GM18520 (cell line): Measurements from ENCODE around the gene CTNNAL1.
A peak's percentile ranks its signal among the peaks of the same experiment; 100 is the strongest.
"Not testable (repeated sequence)": the region's sequence is repeated elsewhere in the genome, so short reads cannot be mapped to it uniquely, and the experiment has no call there.

Source experiments
- ATAC-seq: cut with Tn5 transposase; IDR thresholded peaks from one replicate; pipeline ENCODE4 v1.9.1; 2021; ENCODE audit not compliant: unreplicated experiment

The CTNNAL1 gene, protein sequence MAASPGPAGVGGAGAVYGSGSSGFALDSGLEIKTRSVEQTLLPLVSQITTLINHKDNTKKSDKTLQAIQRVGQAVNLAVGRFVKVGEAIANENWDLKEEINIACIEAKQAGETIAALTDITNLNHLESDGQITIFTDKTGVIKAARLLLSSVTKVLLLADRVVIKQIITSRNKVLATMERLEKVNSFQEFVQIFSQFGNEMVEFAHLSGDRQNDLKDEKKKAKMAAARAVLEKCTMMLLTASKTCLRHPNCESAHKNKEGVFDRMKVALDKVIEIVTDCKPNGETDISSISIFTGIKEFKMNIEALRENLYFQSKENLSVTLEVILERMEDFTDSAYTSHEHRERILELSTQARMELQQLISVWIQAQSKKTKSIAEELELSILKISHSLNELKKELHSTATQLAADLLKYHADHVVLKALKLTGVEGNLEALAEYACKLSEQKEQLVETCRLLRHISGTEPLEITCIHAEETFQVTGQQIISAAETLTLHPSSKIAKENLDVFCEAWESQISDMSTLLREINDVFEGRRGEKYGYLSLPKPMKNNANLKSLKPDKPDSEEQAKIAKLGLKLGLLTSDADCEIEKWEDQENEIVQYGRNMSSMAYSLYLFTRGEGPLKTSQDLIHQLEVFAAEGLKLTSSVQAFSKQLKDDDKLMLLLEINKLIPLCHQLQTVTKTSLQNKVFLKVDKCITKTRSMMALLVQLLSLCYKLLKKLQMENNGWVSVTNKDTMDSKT

DNA sequence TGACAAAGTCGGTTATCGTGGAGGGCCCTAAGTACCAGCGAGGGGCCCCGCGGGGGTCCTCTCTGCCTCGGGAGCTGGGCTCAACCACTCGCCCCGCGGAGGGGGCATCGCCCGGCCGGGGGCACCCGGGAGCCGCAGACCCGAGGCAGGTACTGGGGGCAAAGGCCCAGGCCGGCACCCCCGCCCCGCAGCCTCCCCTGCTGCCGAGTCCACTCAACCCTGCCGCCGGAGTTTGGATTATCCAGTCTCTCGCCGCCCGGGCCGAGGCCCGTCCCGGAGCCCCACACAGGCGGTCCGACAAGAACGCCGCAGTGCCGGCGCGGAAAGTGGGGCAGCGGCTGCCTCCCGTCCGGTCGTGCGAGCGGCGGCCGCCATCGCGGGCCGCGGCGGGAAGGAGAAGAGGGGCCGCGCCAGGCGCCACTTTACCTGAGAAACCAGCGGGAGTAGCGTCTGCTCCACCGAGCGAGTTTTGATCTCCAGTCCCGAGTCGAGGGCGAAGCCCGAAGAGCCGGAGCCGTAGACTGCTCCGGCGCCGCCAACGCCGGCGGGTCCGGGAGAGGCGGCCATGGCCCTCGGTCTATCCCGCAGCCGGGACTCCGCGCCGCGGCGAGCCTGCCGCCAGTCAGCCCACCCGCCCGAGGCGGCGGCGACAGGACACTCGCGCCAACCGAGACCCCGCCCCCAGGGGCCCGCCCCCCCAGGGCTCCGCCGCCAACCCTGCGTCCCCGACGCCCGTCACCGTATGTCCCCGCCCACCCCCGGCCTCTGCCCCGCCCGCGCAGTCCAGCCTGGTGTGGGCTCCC lies at the start of gene CTNNAL1:
TSS of gene CTNNAL1 (minus strand) at position 624 of the 803 bp plus-strand sequence. CDS start at position 567, 57 bp downstream.
- ATAC-seq = peak; percentile 63

DNA sequence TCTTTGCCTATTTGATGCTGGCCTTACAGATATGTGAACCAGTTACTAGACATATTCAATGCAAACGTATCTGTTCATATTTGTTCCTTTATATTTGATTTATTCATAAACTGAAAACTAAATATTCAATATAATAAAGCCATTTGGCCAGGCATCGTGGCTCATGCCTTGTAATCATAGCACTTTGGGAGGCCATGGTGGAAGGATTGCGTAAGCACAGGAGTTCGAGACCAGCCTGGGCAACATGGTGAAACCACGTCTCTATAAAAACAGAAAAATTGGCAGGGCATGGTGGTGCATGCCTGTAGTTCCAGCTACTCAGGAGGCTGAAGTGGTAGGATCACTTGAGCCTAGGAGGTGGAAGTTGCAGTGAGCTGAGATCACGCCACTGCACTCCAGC lies 49.2 kb upstream of the CTNNAL1 start:
- ATAC-seq = no peak

DNA sequence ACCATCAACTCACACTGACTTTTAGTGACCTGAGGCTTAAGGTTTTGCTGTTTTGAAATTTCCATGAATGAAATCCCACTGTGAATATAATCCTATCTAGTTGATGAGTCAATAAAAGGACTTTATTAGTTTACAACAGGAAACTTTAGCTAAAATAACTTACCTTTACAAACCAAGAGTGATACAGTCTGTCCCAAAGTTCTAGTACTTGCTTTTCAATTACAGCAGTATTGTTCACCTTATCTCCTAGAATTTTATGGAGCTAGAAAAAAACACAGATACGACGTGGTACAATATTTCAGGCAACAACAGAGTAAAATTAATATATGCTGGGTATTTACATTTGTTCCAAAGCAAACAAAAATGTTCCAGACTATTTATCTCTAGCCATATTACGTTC lies 46.9 kb upstream of the CTNNAL1 start:
- no peak for ATAC-seq

DNA sequence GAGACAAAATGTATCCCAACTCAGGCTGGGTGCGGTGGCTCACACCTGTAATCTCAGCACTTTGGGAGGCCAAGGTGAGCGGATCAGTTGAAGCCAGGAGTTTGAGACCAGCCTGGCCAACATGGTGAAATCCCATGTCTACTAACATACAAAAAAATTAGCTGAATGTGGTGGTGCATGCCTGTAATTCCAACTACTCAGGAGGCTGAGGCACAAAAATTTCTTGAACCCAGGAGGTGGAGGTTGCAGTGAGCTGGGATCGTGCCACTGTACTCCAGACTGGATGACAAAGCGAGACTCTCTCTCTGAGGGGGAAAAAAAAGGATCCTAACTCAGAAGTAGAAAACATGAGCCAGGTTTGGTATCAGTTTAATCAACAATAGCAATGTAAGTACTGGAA lies 39.8 kb upstream of the CTNNAL1 start:
- not testable (repeated sequence) for ATAC-seq

DNA sequence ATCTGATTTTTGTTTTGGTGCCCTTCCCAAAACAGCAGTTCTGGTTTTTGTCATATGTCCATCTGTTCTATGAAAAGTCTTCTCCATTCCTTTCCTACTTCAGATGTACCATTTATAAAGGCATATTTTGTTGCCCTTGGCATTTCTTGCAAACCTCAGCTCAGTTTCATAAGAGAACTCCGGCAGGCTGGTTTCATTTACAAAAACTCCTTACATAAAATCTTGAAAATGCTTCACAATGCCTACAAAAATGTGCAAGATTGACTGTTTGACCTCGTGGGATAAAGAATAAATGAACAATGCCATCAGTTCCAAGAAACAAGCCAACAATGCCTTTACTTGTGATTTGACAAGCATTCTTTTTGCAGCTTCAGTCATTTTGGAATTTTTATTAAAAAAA lies 39.1 kb upstream of the CTNNAL1 start:
- ATAC-seq = no peak

DNA sequence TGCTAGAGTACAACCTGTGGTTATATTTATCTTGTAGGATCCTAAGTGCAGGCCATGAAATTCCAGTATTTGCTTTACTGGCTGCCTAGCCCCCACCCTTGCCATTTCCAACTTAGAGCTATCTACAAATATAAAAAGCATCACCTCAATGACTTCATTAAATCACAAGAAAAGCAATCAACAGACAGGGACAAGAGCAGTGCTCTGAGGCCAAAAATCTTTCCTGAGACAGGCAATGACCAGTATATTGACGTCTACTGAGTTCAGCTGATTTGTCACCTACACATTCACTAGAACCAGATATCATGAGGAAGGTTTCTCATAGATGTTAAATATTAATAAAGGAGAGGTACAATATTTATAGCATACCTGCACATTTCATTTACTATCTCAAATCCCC lies 38.4 kb upstream of the CTNNAL1 start:
- ATAC-seq = no peak

DNA sequence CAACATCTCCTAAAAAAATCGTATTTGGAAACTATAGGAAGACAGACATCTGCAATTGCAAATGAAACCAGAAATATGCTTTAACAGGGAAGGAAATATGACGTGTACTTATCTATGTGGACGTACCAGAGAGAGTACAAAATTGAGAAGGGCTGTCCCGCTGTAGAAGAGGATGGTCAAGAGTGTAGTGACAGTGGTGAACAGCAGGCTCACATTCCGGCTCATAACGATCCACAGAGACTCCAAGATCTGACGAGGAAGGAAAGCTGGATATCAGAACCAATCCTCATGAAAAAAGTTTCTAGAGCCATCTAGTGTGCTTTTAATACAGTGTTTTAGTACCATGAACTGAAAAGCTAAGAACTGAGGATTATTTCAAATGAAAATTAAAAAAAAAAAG lies 37.1 kb upstream of the CTNNAL1 start:
- ATAC-seq = no peak

DNA sequence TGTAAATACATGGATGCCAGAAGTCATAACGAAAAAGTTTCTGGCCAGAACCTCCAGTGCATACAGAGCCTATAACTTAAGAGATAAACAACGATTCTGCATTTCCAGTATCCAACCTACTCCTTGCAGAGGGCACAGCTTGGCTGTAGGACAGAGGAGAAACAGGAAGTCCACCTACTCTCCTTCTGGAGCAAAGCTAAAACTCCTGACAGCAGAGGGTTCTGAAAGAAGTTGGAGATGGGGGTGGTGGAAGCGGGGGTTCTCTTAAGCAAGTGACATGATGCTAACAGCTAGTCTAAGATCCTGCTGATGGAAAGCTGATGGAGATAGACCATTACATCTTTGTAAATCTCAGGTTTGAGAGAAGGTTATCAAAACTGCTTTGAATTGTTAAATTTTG lies 35.5 kb upstream of the CTNNAL1 start:
- no peak for ATAC-seq

DNA sequence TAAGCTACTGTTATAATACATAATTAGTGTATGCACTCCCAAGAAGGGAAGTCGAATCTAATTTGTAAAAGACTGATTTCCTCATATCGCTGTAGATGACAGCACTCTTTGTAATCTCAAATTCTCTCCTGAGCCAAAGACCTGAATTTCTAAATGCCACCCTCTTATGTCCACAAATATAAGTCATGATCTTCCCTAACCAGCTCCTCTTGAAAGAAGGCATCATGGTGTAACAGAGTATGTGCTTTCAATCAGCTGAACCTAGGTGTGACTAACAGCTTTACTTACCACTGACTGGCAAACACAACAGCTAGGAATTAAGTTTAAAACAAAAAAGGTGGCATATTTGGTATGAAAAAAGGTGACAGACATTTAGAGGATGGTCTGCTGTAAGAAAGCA lies 34.0 kb upstream of the CTNNAL1 start:
- no peak for ATAC-seq

DNA sequence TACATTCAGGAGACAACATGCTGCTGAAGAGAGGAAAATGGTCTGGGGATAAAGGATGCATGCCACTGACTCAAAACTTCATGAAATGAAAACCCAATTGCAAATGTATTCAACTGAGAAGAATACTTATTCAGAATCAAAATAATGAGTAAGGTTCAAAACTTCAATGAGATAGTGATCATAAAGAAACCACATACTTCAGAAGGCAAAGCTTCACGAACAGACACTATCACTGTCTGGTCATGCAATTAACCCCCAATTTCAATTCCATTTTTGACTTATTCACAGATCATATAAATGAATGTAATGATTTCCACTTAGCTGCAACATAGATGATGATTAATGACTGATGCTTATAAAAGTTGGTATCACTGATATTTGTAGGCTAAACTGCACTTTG lies 33.0 kb upstream of the CTNNAL1 start:
- ATAC-seq = no peak

DNA sequence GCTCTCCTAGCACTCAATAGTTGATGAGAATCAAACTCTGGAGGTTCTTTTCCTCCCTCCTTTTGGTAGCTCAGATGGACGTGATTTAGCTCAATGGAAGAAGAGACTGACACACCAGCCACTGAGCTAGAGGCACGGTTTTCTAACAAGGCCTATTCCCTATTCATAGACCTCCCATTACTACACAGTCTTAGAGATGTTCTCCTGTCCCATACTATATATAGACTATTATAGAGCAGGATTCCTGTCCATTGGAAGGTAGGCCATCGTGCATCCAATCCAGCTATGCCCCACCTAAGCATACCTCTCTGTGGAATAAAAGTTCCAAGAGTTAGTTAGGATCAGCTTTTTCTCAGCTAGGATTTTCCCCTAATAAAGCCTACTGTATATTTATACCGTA lies 30.3 kb upstream of the CTNNAL1 start:
- no peak for ATAC-seq

DNA sequence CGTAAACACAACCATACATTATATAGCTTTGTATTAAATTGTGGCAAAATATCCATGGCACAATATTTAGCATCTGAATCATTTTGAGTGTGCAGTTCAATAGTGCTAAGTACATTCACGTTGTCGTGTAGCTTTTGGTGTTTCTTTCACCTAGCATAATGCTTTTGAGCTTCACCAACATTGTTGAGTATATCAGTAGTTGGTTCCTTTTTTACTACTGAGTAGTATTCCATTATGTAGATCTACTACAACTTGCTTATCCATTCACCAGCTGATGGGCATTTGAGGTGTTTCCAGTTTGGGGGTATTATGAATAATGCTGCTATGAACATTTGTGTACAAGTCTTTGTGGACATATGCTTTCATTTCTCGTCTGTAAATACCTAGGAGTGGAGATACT lies 27.3 kb upstream of the CTNNAL1 start:
- ATAC-seq = no peak

DNA sequence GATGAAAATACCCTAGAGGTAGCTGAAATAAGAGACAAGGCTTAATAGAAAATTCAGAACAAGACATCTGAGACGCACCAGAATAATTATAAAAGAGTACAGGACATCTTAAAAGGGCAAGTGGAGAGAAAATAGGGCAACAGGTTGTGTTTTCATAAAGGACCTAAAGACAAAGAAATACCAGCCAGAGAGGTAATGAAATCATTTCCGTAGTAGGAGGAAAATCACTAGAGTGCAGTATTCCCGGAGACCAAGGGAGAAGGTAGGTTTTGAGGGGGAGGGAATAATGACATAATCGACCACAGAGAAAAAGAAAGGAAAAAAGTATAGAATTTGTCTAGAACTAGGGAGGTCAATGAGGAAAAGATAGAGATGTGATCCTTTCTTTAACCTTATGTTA lies 26.2 kb upstream of the CTNNAL1 start:
- ATAC-seq = no peak

DNA sequence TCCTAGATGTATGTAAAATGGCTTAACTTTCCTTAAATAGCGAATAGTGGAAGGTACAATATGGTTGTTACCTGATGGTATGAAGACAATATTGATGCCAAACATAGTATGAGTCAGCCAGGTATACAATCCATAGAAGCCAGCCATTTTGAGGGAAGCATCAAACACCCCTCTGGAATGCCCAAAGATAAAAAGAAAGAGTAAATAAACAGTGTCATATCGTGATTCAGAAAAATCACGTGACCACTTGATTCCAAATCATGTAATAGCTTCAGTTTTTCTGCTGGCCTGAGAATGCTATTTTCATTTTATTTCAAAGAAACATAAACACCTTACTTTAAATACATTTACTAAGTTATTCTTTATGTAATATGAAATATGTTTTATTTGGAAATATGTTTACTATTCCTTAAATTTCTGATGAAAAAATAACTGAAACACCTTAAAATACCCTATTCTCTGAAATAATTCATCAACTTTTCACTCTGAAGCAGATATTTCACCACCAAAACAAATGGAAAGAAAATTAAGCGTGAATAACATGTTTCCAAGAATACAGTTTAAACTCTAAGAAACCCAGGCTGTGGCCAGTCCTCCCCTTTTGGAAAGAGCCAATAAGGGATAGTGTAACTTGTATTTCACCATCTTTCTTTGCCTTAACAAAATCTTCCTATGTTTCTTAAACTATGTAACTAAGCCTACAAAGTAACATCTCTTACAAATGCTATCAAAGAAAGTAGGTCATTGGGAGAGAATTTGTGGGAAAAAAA lies 24.8 kb upstream of the CTNNAL1 start:
- ATAC-seq = no peak

DNA sequence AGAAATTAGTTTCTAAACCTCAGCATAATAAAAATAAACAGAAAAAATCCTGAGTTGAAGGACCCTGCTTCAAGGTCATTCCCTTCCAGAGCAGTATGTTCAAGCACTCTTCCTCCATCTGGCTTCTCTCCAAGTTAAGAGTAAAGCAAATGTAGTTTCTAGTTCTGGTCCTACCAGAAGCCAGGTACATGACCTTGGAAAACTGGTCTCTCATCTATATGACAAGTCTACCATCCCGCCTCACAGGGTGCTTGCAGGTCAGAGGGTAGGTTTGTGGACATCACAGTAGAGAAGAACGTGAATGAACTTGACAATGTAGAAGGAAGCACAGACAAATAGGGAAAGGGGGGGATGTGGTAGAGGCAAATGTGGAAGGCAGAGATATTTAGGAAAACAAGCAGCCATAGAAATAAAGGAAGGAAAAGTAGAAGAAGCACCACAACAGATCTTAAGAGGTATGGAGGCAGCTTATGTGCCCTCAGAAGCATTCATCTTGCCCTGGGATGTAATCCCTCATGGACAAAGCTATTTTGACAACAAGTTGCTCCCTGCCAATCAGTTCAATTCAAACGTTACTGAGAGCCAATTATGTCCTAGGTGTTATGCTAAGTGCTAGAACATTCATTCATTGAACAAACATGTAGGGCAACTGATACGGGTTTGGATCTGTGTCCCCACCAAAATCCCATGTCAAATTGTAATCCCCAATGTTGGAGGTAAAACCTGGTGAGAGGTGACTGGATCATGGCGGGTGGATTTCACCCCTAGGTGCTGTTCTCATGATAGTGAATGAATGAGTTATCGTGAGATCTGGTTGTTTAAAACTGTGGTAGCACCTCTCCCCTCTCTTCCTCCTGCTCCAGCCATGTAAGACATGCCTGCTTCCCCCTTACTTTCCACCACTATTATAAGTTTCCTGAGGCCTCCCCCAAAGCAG lies 23.7 kb upstream of the CTNNAL1 start:
- no peak for ATAC-seq

DNA sequence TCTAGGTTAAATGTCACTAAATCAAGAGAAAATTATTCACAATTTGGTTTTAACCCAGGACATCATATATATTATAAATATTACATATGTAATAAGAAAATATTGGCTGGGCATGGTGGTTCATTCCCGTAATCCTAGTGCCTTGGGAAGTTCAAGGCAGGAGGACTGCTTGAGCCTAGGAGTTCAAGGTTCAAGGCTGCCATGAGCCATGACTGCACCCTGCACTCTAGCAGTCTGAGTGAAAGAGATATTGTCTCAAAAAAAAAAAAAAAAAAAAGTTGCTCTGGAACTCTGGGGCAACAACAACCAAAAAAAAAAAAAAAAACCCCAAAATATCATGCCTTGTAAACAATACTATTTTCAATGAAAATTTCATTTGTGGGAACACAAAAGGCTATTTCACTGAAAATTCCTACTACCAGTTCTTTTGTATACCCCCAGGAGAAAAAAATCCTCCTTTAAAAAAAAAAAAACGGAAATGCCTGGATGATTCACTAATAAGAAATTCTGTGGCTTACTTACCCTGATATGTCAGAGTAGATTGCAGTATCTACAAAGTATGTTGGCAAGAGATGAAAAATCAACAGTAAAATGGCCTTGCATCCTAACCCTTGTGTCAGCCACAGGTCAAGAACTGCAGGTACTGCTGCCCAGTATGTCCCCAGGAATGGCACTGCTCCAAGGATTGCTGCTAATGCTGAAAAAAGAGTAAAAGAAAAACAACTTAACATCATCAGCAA lies 22.6 kb upstream of the CTNNAL1 start:
- no peak for ATAC-seq

DNA sequence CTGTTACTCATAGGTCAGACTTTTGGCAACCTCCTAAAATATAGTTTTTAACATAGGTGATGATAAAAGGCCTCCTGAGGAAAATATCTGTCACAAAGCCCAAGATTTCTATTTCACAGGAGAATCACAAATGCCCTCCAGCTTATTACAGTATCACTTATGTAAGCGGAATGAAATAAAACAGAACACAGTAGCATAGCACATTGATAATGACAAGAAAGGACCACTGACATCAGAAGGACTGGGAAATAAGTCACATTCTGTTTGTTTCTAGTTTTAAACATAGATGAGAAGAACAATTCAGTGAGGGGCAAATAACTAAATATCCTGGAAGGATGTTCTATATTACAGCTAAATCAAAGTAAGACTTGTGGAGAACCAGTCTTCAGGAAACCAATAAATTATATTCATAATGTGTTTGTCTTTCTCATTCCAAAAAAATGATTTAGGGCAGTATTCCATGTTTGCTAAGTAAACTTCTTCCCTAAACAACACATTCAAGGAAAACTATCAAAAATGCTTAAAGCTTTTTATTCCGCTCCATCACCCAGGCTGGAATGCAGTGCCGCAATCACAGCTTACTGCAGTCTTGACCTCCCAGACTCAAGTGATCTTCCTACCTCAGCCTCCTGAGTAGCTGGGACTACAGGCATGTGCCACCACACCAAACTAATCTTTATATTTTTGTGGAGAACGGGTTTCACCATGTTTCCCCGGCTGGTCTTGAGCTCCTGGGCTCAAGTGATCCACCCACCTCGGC lies 20.8 kb upstream of the CTNNAL1 start:
- no peak for ATAC-seq

DNA sequence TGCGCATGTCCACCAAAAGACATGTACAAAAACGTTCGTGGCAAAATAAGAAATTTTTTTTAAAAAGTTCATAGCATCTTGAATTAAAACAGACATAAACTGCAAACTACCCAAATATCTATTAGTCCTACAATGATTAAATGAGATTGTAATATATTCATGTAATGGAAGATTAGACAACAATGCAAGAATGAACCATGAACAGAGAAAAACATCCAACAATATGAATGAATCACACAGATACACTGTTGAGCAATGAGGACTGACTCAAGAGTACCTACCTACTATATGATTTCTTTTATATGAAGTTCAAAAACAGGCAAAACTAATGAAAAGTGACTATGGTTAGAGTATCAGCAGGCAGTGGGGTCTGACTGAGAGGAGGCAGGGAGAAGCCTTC lies 17.9 kb upstream of the CTNNAL1 start:
- ATAC-seq = no peak
